ENCODE data around the gene CAMK1D. TPM values are rescaled to one million over a fixed set of nuclear protein-coding genes. Genes with fewer than 3 reads are reported as not detected.

The CAMK1D gene
- polyA plus RNA-seq, 1 donor (not counting 4 experiments of a cell fraction or from before 2014, with no cell fraction given) = 0.76 TPM

- Histone ChIP-seq H3K4me1 (ENCODE audit: control insufficient read depth, extremely low read depth, insufficient read depth, low read length) (no peaks in the 10 kb centered on the region), H3K4me2 (ENCODE audit: control insufficient read depth, extremely low read depth, insufficient read depth, low read depth, low read length) (no peak overlapping the region), H4K20me1 (ENCODE audit: control insufficient read depth, extremely low read depth, insufficient read depth, low read length) (no peaks in the 10 kb centered on the region), H3K79me2 (ENCODE audit: control insufficient read depth, insufficient read depth, low read length) (no peaks in the 10 kb centered on the region), H3K9me3 (ENCODE audit: control insufficient read depth, low read depth, low read length) (no peaks in the 10 kb centered on the region), H3K27me3 (ENCODE audit: control insufficient read depth, extremely low read depth, insufficient read depth, low read length) (peaks cover 4% of the 10 kb centered on the region), H3K4me3 (ENCODE audit: control insufficient read depth in 2 of 3, extremely low read depth in 1 of 3, insufficient read depth in 2 of 3, low read depth in 1 of 3, low read length in 3 of 3) (no peak overlapping the region), H3K9ac (ENCODE audit: control insufficient read depth, extremely low read depth, insufficient read depth, low read length) (no peak overlapping the region), H3K36me3 (ENCODE audit: control insufficient read depth in 2 of 2, extremely low read depth in 1 of 2, insufficient read depth in 2 of 2, low read length in 2 of 2) (no peaks in the 10 kb centered on the region), H3K27ac (ENCODE audit: control insufficient read depth, insufficient read depth, low read length) (no peak overlapping the region), H3K9me1 (ENCODE audit: control insufficient read depth, extremely low read depth, insufficient read depth, low read length) (no peaks in the 10 kb centered on the region), H2AFZ (ENCODE audit: control insufficient read depth, low read length) (no peak overlapping the region)
- TF ChIP-seq EZH2 (IDR thresholded peaks at IDR 0.05; ENCODE audit: low read length) (no peak), CTCF (optimal IDR thresholded peaks at IDR 0.05 in 1 of 3, IDR thresholded peaks at IDR 0.05 in 1 of 3, conservative IDR thresholded peaks at IDR 0.05 in 1 of 3; ENCODE audit: extremely low read depth in 1 of 3, insufficient read depth in 2 of 3, low read length in 3 of 3) (no peak)
- DNase-seq (ENCODE audit: low read depth, low spot score) (no peak), FAIRE-seq (no peak)
- dilution Hi-C loops (cut with MboI; ENCODE audit: extremely low pct_ligation_motif_present, low sequenced_read_pairs) = no loop called here
Measured at GRCh38 chr10:12873172-12873571, 523.8 kb downstream of the CAMK1D start.

- no peak overlapping the region for H3K27ac ChIP-seq (ENCODE audit: control insufficient read depth, insufficient read depth, low read length)
- H3K79me2 ChIP-seq (ENCODE audit: control insufficient read depth, insufficient read depth, low read length) = no peaks in the 10 kb centered on the region
- peaks cover 4% of the 10 kb centered on the region for H3K27me3 ChIP-seq (ENCODE audit: control insufficient read depth, extremely low read depth, insufficient read depth, low read length)
- H3K4me3 ChIP-seq (ENCODE audit: control insufficient read depth in 2 of 3, extremely low read depth in 1 of 3, insufficient read depth in 2 of 3, low read depth in 1 of 3, low read length in 3 of 3) = no peak overlapping the region
- H4K20me1 ChIP-seq (ENCODE audit: control insufficient read depth, extremely low read depth, insufficient read depth, low read length) = no peaks in the 10 kb centered on the region
- H2AFZ ChIP-seq (ENCODE audit: control insufficient read depth, low read length) = no peak overlapping the region
- no peaks in the 10 kb centered on the region for H3K9me1 ChIP-seq (ENCODE audit: control insufficient read depth, extremely low read depth, insufficient read depth, low read length)
- no peak for DNase-seq (ENCODE audit: low read depth, low spot score)
- H3K4me2 ChIP-seq (ENCODE audit: control insufficient read depth, extremely low read depth, insufficient read depth, low read depth, low read length) = no peak overlapping the region
- dilution Hi-C loops (cut with MboI; ENCODE audit: extremely low pct_ligation_motif_present, low sequenced_read_pairs) = no loop called here
- TF ChIP-seq EZH2 (IDR thresholded peaks at IDR 0.05; ENCODE audit: low read length) (no peak), CTCF (optimal IDR thresholded peaks at IDR 0.05 in 1 of 3, IDR thresholded peaks at IDR 0.05 in 1 of 3, conservative IDR thresholded peaks at IDR 0.05 in 1 of 3; ENCODE audit: extremely low read depth in 1 of 3, insufficient read depth in 2 of 3, low read length in 3 of 3) (no peak)
- H3K9ac ChIP-seq (ENCODE audit: control insufficient read depth, extremely low read depth, insufficient read depth, low read length) = no peak overlapping the region
- no peak for FAIRE-seq
- no peaks in the 10 kb centered on the region for H3K4me1 ChIP-seq (ENCODE audit: control insufficient read depth, extremely low read depth, insufficient read depth, low read length)
- no peaks in the 10 kb centered on the region for H3K9me3 ChIP-seq (ENCODE audit: control insufficient read depth, low read depth, low read length)
- H3K36me3 ChIP-seq (ENCODE audit: control insufficient read depth in 2 of 2, extremely low read depth in 1 of 2, insufficient read depth in 2 of 2, low read length in 2 of 2) = no peaks in the 10 kb centered on the region
Measured at GRCh38 chr10:12874501-12874900, 525.2 kb downstream of the CAMK1D start.

All from keratinocyte (primary cell).